GM12891 (cell line): ENCODE data around the gene RFNG.

Experiments
- PAX5 ChIP-seq: IDR thresholded peaks from 2 replicates; pipeline ENCODE4 v1.6.1; 2011; ENCODE audit warnings: low read length, moderate library complexity, mild to moderate bottlenecking; ENCODE audit not compliant: insufficient read depth, severe bottlenecking
- POLR2A ChIP-seq: IDR thresholded peaks from 2 replicates; pipeline ENCODE4 v1.6.1; 2011; ENCODE audit warnings: low read depth, low read length, control low read depth
- POLR2AphosphoS5 ChIP-seq: IDR thresholded peaks from 2 replicates; pipeline ENCODE4 v1.6.1; 2011; ENCODE audit warnings: low read depth, low read length, control low read depth
- TAF1 ChIP-seq: IDR thresholded peaks from 2 replicates; pipeline ENCODE4 v1.6.1; 2011; ENCODE audit warnings: low read depth, low read length, control low read depth

DNA sequence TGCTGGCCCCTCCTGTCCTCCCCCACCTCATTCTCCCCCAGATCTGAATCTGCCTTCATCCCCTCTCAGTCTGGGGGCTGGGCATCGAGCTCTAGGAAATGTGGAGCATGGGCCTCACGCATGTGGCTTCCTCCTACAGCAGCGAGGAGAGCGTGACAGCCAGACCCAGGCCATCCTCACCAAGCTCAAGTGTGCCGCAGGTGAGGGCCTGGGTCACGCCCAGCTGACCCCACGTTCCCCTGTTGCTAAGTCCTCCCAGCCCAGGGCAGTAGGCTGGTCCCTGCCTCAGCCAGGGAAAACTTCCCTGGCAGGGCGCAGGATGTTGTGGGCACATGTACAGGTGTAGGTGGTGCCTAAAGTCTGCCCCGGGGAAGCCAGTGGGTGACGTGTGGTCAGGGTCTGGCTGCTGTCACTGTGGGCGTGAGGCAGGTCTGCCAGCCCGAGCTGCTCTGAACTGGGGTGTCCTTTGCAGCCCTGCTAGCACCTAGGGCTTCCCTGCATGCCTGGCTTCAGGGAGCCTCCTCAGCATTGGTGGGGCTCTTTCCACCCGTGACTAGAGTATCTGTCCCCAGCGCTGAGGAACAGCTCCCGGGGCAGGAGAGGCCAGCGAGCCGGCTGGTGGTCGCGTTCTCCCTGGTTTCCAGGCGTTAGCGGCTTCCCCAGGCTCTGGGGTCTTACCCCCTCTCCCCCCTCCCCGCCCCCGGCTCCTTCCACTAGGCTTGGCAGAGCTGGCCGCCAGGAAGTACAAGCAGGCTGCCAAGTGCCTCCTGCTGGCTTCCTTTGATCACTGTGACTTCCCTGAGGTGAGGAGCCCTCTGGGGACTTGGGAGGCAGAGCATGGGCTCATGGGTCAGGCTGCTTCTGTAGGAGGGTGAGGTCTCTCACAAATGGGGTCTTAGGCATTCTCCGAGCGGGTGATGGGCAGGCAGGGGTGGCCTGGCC lies 3.7 kb upstream of the RFNG start:
- no peak for TF ChIP-seq POLR2A
- peak; percentile 41; the same call in 1 of the 2 replicates for TF ChIP-seq POLR2AphosphoS5
- TF ChIP-seq TAF1: no peak
- TF ChIP-seq PAX5: no peak
